Type B pancreatic cell (in vitro differentiated cells): ENCODE measurements around the gene TAAR5. TPM values are rescaled to one million over a fixed set of nuclear protein-coding genes. Genes with fewer than 3 reads are reported as not detected.

ENCODE experiments used
- DNase-seq: peaks from one replicate; pipeline ENCODE4 v3.0.0; 2021; ENCODE audit warnings: mixed read lengths; ENCODE audit not compliant: unreplicated experiment; ENCODE audit errors: extremely low spot score
- H3K27ac Mint-ChIP-seq: 2 replicates; pipeline ENCODE4 v1.8.0; 2021; ENCODE audit warnings: mild to moderate bottlenecking, mixed read lengths
- H3K27me3 Mint-ChIP-seq: 2 replicates; pipeline ENCODE4 v1.8.0; 2021; ENCODE audit warnings: mixed read lengths
- H3K36me3 Mint-ChIP-seq: 2 replicates; pipeline ENCODE4 v1.8.0; 2021; ENCODE audit warnings: mixed read lengths
- H3K4me1 Mint-ChIP-seq: one replicate; pipeline ENCODE4 v1.8.0; 2021; ENCODE audit warnings: mixed read lengths; ENCODE audit not compliant: unreplicated experiment
- H3K4me3 Mint-ChIP-seq: 2 replicates; pipeline ENCODE4 v1.8.0; 2021; ENCODE audit warnings: mild to moderate bottlenecking, mixed read lengths
- H3K9me3 Mint-ChIP-seq: 2 replicates; pipeline ENCODE4 v1.8.0; 2021; ENCODE audit warnings: mixed read lengths
- total RNA-seq: library from RNA; stranded (reverse); gene quantifications from 2 replicates; pipeline ENCODE4 v1.2.1, GENCODE V29; 2021; ENCODE audit warnings: low replicate concordance
- TF ChIP-seq, protein P1 (sequence below): fragments of 200-600 bp; sonication (generic); conservative IDR thresholded peaks from 2 replicates; pipeline ENCODE4 v1.5.0; 2021; ENCODE audit warnings: antibody characterized with exemption, mild to moderate bottlenecking

TAAR5 gene
- total RNA-seq, 1 donor from 2014 or later, result not detected

DNA sequence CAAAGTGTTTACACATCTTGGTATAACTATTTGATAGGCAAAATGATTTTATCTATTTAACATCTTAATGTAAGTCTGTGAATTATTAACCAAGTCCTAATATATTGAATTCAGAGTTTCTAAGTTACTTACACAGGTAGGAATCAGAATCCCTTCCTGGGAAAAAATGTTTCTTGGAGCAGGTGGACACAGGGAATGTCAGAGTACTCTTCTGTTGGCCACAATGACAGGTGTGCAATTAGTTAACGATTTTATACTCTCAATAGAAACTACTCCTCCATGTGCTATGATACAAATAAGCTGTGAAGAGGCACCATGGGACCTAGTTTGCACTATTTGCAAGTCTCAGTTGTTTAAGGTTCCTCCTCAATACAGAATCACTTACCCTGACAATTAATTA lies 821 bp upstream of the TAAR5 start:
- DNase-seq, result no peak
- TF ChIP-seq, protein P1, sequence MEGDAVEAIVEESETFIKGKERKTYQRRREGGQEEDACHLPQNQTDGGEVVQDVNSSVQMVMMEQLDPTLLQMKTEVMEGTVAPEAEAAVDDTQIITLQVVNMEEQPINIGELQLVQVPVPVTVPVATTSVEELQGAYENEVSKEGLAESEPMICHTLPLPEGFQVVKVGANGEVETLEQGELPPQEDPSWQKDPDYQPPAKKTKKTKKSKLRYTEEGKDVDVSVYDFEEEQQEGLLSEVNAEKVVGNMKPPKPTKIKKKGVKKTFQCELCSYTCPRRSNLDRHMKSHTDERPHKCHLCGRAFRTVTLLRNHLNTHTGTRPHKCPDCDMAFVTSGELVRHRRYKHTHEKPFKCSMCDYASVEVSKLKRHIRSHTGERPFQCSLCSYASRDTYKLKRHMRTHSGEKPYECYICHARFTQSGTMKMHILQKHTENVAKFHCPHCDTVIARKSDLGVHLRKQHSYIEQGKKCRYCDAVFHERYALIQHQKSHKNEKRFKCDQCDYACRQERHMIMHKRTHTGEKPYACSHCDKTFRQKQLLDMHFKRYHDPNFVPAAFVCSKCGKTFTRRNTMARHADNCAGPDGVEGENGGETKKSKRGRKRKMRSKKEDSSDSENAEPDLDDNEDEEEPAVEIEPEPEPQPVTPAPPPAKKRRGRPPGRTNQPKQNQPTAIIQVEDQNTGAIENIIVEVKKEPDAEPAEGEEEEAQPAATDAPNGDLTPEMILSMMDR, result no peak
- Mint-ChIP-seq H3K4me3 (no peak overlapping the region), H3K9me3 (no peaks in the 10 kb centered on the region), H3K27ac (no peak overlapping the region), H3K4me1 (no peaks in the 10 kb centered on the region), H3K27me3 (no peaks in the 10 kb centered on the region), H3K36me3 (no peaks in the 10 kb centered on the region)

DNA sequence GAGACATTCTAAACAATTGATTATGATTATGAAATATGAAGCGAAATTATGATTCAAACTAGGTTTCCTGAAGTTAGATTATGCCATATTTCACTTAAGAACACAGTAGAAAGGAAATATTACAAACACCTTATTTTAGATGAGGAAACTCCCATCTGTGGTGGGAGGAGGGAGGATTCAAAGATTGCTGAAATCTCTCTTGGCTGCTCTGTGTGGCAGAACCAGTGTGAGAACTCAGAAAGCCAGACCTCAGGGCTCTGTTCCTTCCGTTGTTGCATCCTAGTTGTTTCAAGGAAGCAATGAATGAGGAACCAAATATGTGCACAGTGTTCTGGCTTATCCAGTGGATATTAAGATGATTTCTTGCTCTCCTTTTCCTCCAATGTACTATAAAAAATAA lies 2.1 kb downstream of the TAAR5 start:
- TF ChIP-seq, protein P1, result no peak
- Mint-ChIP-seq H3K27me3 (peaks cover 3% of the 10 kb centered on the region), H3K4me1 (no peaks in the 10 kb centered on the region), H3K27ac (no peak overlapping the region), H3K9me3 (no peaks in the 10 kb centered on the region), H3K4me3 (no peak overlapping the region), H3K36me3 (no peaks in the 10 kb centered on the region)
- no peak for DNase-seq

DNA sequence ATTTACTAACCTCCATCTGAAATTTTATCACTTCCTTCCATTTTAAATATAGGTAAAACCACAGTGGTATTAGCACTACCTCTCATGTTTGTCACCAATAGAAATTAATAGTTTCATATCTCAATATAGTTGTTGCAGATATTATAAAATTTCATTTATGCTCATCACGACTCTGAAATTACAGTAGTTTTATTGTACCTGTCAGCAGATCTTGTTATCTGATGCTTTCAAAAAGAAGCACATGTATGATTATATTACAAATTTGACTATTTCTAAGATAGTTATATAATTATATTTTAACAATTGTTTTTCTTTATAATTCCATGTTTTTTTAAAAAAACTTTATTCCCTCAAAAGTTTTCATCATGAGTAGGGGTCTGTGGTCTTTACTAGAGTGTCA lies 4.8 kb downstream of the TAAR5 start:
- Mint-ChIP-seq H3K27me3 (peaks cover 3% of the 10 kb centered on the region), H3K4me1 (no peaks in the 10 kb centered on the region), H3K36me3 (no peaks in the 10 kb centered on the region), H3K27ac (no peak overlapping the region), H3K9me3 (no peaks in the 10 kb centered on the region), H3K4me3 (no peak overlapping the region)
- DNase-seq, result no peak
- TF ChIP-seq, protein P1, result no peak

DNA sequence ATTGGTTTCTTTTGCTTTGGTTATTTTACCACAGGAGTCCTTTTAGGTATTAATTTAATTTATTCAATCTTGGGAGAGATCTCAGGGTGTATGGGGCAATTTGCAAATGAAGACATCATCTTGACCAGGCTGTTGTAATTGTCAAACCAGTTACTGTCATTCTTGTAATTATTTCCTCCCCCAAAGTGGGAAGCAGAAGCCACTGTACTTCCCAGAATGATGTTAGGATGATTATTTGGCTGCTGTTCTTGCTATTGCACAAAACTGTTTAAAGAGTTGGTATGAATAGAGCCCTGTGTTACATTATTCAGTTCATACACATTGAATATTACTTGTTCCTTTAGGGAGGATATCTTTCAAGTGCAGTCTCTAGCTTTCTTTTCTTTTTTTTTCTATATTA lies 17.8 kb downstream of the TAAR5 start:
- TF ChIP-seq, protein P1, result no peak
- H3K4me3 Mint-ChIP-seq, result no peak overlapping the region
- no peaks in the 10 kb centered on the region for H3K9me3 Mint-ChIP-seq
- DNase-seq, result no peak
- no peaks in the 10 kb centered on the region for H3K27me3 Mint-ChIP-seq
- no peaks in the 10 kb centered on the region for H3K36me3 Mint-ChIP-seq
- H3K27ac Mint-ChIP-seq, result no peak overlapping the region
- no peaks in the 10 kb centered on the region for H3K4me1 Mint-ChIP-seq

DNA sequence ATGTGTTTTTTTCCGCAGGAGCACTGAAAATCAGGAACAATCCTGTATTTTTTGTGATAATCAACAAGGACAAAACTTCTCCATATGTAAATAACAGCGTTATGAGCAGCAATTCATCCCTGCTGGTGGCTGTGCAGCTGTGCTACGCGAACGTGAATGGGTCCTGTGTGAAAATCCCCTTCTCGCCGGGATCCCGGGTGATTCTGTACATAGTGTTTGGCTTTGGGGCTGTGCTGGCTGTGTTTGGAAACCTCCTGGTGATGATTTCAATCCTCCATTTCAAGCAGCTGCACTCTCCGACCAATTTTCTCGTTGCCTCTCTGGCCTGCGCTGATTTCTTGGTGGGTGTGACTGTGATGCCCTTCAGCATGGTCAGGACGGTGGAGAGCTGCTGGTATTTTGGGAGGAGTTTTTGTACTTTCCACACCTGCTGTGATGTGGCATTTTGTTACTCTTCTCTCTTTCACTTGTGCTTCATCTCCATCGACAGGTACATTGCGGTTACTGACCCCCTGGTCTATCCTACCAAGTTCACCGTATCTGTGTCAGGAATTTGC lies 19.2 kb downstream of the TAAR5 start, which contains the start of gene TAAR6:
TAAR6 (plus strand) TSS at position 102 of the 557 bp plus-strand sequence; CDS start at position 102, 0 bp downstream.
- TF ChIP-seq, protein P1, result no peak

DNA sequence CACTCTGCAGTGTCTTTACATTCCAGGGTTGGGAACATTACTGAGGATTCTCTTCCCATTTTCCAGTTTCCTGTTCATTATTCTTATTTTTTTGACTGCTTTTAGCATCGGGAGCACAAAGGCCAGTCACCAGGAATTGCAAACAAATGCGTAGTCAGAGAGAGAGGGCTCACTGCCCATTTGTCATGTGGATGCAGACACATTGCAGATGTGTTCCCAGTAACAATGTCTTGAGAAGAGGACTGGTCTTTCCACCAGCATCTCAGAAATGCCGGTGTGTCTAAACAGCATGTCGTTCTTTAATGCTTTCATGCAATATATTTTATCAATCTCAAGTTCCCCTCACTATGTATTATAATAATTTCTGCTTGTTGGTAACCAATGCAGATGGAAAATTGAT lies 20.4 kb downstream of the TAAR5 start:
- peaks cover under 1% of the 10 kb centered on the region for H3K27me3 Mint-ChIP-seq
- no peak overlapping the region for H3K4me3 Mint-ChIP-seq
- H3K9me3 Mint-ChIP-seq, result no peaks in the 10 kb centered on the region
- H3K36me3 Mint-ChIP-seq, result no peaks in the 10 kb centered on the region
- no peak overlapping the region for H3K27ac Mint-ChIP-seq
- TF ChIP-seq, protein P1, result no peak
- no peaks in the 10 kb centered on the region for H3K4me1 Mint-ChIP-seq
- no peak for DNase-seq

More for the DNA sequence above, 19.2 kb downstream of the TAAR5 start, which contains the start of gene TAAR6:
- no peaks in the 10 kb centered on the region for H3K9me3 Mint-ChIP-seq
- H3K4me3 Mint-ChIP-seq, result no peak within 1 kb of the TSS
- no peak within 1 kb of the TSS for H3K27ac Mint-ChIP-seq
- no peaks in the 10 kb centered on the region for H3K36me3 Mint-ChIP-seq
- no peaks in the 10 kb centered on the region for H3K27me3 Mint-ChIP-seq
- DNase-seq, result no peak
- H3K4me1 Mint-ChIP-seq, result no peaks in the 10 kb centered on the region
